ENCODE results near the gene SMNDC1. TPM values are rescaled to one million over a fixed set of nuclear protein-coding genes. Genes with fewer than 3 reads are reported as not detected.
A peak's percentile ranks its signal among the peaks of the same experiment; 100 is the strongest.
"Not testable (repeated sequence)": the region's sequence is repeated elsewhere in the genome, so short reads cannot be mapped to it uniquely, and the experiment has no call there.

SMNDC1 gene
- total RNA-seq, 1 donor from 2014 or later: 6.9 TPM

DNA sequence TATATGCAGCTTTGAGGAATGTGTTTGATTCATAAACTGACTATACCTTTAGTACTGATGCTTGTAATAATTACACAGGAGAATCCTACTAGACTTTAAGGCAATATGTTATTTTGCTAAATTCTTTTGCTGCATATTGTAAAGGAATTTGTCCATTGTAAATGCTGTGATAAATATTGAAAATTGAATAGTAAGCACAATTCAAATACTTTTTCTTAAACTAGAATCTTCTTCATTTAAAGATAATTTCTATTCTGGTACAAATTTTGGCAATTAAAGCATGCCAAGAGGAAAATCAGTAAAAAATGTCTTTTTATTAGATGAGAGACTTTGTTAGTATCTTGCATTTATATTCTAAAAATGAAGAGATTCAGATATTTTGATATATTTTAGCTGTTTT lies 45.4 kb downstream of the SMNDC1 start:
- Histone ChIP-seq H3K9me3 (no peaks in the 10 kb centered on the region), H3K4me3 (no peak overlapping the region), H3K36me3 (peaks cover 2 to 7% of the 10 kb centered on the region in 2 donors), H3K27ac (peak overlapping the region in 1 of 2 donors; percentile 84), H3K4me1 (peaks cover 4 to 45% of the 10 kb centered on the region in 2 donors), H3K27me3 (no peaks in the 10 kb centered on the region)
- intact Hi-C loops (cut with DNase I): no loop called here
- no peak for DNase-seq (ENCODE audit: low spot score in 2 of 2)
- TF ChIP-seq, protein P1, sequence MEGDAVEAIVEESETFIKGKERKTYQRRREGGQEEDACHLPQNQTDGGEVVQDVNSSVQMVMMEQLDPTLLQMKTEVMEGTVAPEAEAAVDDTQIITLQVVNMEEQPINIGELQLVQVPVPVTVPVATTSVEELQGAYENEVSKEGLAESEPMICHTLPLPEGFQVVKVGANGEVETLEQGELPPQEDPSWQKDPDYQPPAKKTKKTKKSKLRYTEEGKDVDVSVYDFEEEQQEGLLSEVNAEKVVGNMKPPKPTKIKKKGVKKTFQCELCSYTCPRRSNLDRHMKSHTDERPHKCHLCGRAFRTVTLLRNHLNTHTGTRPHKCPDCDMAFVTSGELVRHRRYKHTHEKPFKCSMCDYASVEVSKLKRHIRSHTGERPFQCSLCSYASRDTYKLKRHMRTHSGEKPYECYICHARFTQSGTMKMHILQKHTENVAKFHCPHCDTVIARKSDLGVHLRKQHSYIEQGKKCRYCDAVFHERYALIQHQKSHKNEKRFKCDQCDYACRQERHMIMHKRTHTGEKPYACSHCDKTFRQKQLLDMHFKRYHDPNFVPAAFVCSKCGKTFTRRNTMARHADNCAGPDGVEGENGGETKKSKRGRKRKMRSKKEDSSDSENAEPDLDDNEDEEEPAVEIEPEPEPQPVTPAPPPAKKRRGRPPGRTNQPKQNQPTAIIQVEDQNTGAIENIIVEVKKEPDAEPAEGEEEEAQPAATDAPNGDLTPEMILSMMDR (IDR thresholded peaks at IDR 0.05): no peak

DNA sequence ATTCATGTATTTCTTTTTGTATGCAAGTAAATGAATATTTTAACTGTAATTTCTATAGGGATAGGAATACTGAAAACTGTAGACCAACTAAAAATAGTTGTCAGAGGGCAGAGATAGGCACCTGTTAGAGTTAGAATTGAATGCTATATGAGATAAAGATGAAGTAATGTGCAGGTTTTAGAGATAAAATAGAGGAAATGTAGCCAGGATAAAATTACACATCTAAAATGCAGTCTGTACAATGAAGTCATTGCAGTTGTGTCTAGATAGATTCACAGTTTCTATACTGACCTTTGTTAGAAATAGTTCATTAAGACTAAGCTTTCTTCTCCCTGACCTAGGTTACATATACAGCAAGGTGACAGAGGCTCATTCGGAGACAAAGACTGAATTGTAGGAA lies 46.2 kb downstream of the SMNDC1 start:
- no peaks in the 10 kb centered on the region for H3K9me3 ChIP-seq
- H3K4me1 ChIP-seq: peaks cover 4 to 40% of the 10 kb centered on the region in 2 donors
- TF ChIP-seq, protein P1 (IDR thresholded peaks at IDR 0.05): no peak
- H3K27me3 ChIP-seq: no peaks in the 10 kb centered on the region
- H3K4me3 ChIP-seq: no peak overlapping the region
- intact Hi-C loops (cut with DNase I): no loop called here
- H3K27ac ChIP-seq: peak overlapping the region in 1 of 2 donors; percentile 84
- DNase-seq (ENCODE audit: low spot score in 2 of 2): no peak
- peaks cover 2 to 7% of the 10 kb centered on the region in 2 donors for H3K36me3 ChIP-seq

DNA sequence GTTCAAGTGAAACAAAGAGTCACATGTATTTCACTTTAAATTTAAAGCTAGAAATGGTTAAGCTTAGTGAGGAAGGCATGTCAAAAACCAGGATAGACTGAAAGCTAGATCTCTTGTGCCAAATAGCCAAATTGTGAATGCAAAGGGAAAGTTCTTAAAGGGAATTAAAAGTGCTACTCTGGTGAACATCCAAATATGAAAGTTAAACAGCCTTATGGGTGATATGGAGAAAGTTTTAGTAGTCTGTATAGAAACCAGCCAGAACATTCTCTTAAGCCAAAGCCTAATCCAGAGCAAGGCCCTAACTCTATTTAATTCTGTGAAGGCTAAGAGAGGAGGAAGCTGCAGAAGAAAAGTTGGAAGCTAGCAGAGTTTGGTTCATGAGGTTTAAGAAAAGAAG lies 50.3 kb downstream of the SMNDC1 start:
- intact Hi-C loops (cut with DNase I): no loop called here
- Histone ChIP-seq H3K4me3 (no peak overlapping the region), H3K4me1 (peaks cover 2 to 26% of the 10 kb centered on the region in 2 donors), H3K27ac (peak overlapping the region in 1 of 2 donors; percentile 19), H3K9me3 (no peaks in the 10 kb centered on the region), H3K36me3 (peaks cover 2 to 7% of the 10 kb centered on the region in 2 donors), H3K27me3 (no peaks in the 10 kb centered on the region)
- TF ChIP-seq, protein P1 (IDR thresholded peaks at IDR 0.05): no peak
- no peak for DNase-seq (ENCODE audit: low spot score in 2 of 2)

DNA sequence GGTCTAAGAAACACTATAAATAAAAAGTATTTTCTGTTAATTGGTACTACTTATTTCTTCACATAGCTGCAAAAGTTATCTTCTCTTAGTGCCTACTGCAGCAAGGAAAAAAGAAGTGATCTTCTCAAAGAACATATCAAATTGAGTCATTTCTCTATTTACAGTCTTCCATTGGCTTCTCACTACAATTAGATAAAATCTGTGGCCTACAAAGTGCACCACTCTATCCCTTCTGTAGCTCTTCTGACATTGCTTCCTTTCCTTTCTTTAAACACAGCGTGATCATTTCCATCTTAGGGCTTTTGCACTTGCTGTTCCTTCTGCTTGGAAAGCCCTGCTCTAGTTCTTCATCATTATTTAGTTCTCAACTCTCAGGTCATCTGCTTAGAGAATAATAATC lies 52.6 kb downstream of the SMNDC1 start:
- Histone ChIP-seq H3K4me3 (no peak overlapping the region), H3K27ac (no peak overlapping the region), H3K9me3 (no peaks in the 10 kb centered on the region), H3K36me3 (peaks cover 0 to 13% of the 10 kb centered on the region in 2 donors), H3K4me1 (peaks cover 2 to 22% of the 10 kb centered on the region in 2 donors), H3K27me3 (no peaks in the 10 kb centered on the region)
- TF ChIP-seq, protein P1 (IDR thresholded peaks at IDR 0.05): no peak
- intact Hi-C loops (cut with DNase I): no loop called here
- DNase-seq (ENCODE audit: low spot score in 2 of 2): no peak

DNA sequence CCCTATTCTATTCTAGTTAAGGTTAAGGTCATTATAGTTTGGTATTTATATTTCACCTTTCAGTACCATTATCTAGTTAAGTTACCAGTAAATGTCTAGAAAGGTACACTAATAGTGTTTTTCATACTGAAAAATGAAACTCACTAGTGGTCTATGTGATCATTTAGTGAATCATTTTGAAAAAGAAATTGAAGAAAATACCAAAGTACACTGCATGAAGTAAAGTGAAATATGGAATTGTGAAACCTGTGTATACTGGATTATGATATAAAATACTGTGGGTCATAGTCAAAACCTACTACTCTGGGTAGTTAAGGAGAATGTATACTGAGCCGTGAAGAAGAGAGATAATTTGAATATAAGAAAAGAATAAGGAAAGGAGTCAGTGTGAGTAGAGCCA lies 53.3 kb downstream of the SMNDC1 start:
- H3K27me3 ChIP-seq; H3K9me3 ChIP-seq; H3K4me3 ChIP-seq; DNase-seq (ENCODE audit: low spot score in 2 of 2); H3K27ac ChIP-seq; intact Hi-C loops (cut with DNase I): not testable (repeated sequence)
- Histone ChIP-seq H3K4me1 (peaks cover 2 to 22% of the 10 kb centered on the region in 2 donors), H3K36me3 (peaks cover 0 to 13% of the 10 kb centered on the region in 2 donors)

DNA sequence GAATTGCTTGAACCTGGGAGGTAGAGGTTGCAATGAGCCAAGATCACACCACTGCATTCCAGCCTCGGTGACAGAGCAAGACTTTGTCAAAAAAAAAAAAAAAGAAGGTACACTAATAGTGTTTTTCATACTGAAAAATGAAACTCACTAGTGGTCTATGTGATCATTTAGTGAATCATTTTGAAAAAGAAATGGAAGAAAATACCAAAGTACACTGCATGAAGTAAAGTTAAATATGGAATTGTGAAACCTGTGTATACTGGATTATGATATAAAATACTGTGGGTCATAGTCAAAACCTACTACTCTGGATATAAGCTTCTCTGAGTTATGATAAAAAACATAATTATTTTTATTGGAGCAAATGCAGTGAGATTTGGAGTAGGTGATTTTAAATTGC lies 55.2 kb downstream of the SMNDC1 start:
- H3K27ac ChIP-seq; DNase-seq (ENCODE audit: low spot score in 2 of 2); H3K9me3 ChIP-seq; H3K27me3 ChIP-seq; H3K4me3 ChIP-seq; intact Hi-C loops (cut with DNase I): not testable (repeated sequence)
- H3K36me3 ChIP-seq: peaks cover 10 to 21% of the 10 kb centered on the region in 2 donors
- H3K4me1 ChIP-seq: peaks cover 2 to 22% of the 10 kb centered on the region in 2 donors

DNA sequence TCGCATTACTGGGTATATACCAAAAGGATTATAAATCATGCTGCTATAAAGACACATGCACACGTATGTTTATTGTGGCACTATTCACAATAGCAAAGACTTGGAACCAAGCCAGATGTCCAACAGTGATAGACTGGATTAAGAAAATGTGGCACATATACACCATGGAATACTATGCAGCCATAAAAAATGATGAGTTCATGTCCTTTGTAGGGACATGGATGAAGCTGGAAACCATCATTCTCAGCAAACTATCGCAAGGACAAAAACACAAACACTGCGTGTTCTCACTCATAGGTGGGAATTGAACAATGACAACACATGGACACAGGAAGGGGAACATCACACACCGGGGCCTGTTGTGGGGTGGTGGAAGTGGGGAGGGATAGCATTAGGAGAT lies 56.9 kb downstream of the SMNDC1 start:
- intact Hi-C loops (cut with DNase I); H3K9me3 ChIP-seq; H3K27ac ChIP-seq; H3K27me3 ChIP-seq; H3K4me3 ChIP-seq; DNase-seq (ENCODE audit: low spot score in 2 of 2): not testable (repeated sequence)
- peaks cover 10 to 21% of the 10 kb centered on the region in 2 donors for H3K36me3 ChIP-seq
- peaks cover 2 to 22% of the 10 kb centered on the region in 2 donors for H3K4me1 ChIP-seq

All from ascending aorta (tissue), 2 donors.